ENCODE results near the gene APCDD1L.

APCDD1L gene

DNA sequence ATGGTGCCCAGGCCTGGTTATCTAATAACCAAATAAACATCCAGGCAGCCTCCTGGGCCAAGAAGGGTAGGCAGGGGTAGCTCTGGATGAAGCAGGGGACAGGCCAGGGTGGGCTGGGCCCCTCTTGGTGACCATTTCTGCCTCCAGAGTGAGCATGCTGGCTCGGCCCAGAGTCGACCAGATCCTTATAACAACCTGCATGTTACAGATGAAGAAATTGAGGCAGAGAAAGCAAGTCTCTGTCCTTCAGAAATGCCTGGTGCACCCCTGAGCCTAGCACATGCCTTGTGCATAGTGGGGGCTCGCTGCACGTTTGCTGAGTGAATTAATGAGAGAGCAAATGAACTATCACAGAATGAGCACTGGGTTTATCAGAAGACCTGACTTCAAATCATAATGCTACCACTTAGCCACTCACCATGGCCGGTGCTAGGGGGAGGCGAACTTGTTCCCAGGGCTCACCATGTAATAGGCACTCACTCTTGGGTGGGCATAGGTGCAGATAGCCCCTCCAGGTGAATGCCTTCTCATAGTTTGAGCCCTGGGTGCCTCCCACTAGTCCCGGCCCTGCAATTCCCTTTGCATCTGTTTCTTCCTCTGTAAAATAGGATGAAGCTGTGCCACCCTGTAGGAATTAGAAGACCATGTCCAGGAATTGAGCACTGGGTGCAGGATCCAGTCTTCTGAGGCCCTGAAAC lies 3.8 kb upstream of the APCDD1L start:
- FAIRE-seq (no peak), DNase-seq (ENCODE audit: insufficient read length, low spot score) (no peak)
- no peak for TF ChIP-seq PAX5 (IDR thresholded peaks at IDR 0.05; ENCODE audit: insufficient read depth, low read length, severe bottlenecking)
- no peak for TF ChIP-seq SPI1 (IDR thresholded peaks at IDR 0.05; ENCODE audit: low read depth, low read length)
- no peak for TF ChIP-seq POU2F2 (IDR thresholded peaks at IDR 0.05; ENCODE audit: low read depth, low read length)
- no peak for TF ChIP-seq POLR2A (IDR thresholded peaks at IDR 0.05; ENCODE audit: low read depth, low read length)
- TF ChIP-seq TAF1 (IDR thresholded peaks at IDR 0.05; ENCODE audit: low read depth, low read length), result no peak
- TF ChIP-seq POLR2AphosphoS5 (IDR thresholded peaks at IDR 0.05; ENCODE audit: low read depth, low read length), result no peak

DNA sequence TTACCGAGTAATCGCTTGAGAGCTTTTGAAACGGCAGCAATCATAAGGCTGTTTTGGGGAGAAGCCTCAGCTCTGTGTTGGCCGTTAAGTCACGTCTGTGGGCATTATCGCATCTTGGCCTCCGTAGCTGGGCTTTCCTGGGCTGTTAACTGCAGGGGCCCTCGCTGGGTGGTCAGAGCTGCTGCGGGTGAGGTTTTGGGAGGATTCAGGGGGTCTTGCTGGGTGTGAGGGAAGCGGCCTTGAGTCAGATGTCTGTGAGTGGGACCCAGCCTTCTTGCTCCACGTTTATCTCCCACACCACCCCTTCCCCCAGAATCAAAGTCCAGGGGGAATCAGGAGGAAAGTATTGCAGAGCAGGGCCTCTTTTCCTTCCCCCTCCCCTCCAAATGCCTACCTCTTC lies 3.2 kb upstream of the APCDD1L start:
- DNase-seq (ENCODE audit: insufficient read length, low spot score) (no peak), FAIRE-seq (no peak)
- no peak for TF ChIP-seq SPI1 (IDR thresholded peaks at IDR 0.05; ENCODE audit: low read depth, low read length)
- no peak for TF ChIP-seq TAF1 (IDR thresholded peaks at IDR 0.05; ENCODE audit: low read depth, low read length)
- no peak for TF ChIP-seq POLR2A (IDR thresholded peaks at IDR 0.05; ENCODE audit: low read depth, low read length)
- no peak for TF ChIP-seq POU2F2 (IDR thresholded peaks at IDR 0.05; ENCODE audit: low read depth, low read length)
- no peak for TF ChIP-seq POLR2AphosphoS5 (IDR thresholded peaks at IDR 0.05; ENCODE audit: low read depth, low read length)
- TF ChIP-seq PAX5 (IDR thresholded peaks at IDR 0.05; ENCODE audit: insufficient read depth, low read length, severe bottlenecking), result no peak

DNA sequence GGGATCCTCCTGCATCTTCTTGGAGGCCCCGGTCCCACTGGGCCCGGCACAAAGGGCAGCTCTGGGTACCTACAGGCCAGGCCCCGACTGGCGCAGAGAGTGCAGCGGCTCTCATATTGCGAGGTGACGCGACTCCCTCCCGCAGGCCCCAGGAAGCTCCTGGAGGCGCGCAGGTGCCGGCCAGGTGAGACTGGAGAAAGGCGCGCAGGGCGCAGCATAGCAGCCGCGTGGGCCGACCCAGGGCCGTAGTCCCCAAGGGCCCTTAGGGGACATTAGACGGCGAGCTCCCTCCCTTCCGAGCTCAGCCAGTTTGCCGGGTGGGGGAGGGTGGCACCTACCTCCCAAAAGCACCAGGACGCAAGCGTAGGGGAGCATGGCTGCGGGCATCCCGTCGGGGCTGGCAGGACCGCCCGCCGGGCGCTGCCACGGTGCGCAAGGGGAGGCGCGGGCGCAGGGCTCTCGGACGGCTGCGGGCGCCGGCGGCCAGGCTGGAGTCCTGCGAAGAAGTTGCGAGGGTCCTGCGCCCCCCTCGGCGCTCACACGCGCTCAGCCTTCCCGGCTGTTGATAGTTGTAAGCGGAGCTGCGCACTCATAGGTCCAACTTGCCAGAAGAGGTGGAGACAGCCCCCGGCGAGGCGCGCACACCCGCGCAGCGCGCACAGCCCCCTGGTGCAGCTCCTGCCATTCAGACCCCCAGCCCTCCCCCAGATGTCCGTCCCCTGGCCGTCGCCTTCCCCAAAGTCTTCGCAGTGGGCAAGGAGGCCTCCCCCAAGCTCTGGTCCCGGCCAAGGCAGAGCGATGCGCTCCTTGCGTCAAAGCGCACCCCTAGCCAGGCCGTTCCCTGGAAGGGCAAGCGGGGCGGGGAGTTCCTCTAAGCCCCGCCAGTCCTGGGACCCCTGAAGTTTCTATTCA lies 622 bp downstream of the APCDD1L start:
- FAIRE-seq, result no peak
- DNase-seq (ENCODE audit: insufficient read length, low spot score), result no peak
- no peak for TF ChIP-seq TAF1 (IDR thresholded peaks at IDR 0.05; ENCODE audit: low read depth, low read length)
- TF ChIP-seq SPI1 (IDR thresholded peaks at IDR 0.05; ENCODE audit: low read depth, low read length), result no peak
- no peak for TF ChIP-seq POU2F2 (IDR thresholded peaks at IDR 0.05; ENCODE audit: low read depth, low read length)
- no peak for TF ChIP-seq POLR2AphosphoS5 (IDR thresholded peaks at IDR 0.05; ENCODE audit: low read depth, low read length)
- TF ChIP-seq PAX5 (IDR thresholded peaks at IDR 0.05; ENCODE audit: insufficient read depth, low read length, severe bottlenecking), result no peak
- no peak for TF ChIP-seq POLR2A (IDR thresholded peaks at IDR 0.05; ENCODE audit: low read depth, low read length)

DNA sequence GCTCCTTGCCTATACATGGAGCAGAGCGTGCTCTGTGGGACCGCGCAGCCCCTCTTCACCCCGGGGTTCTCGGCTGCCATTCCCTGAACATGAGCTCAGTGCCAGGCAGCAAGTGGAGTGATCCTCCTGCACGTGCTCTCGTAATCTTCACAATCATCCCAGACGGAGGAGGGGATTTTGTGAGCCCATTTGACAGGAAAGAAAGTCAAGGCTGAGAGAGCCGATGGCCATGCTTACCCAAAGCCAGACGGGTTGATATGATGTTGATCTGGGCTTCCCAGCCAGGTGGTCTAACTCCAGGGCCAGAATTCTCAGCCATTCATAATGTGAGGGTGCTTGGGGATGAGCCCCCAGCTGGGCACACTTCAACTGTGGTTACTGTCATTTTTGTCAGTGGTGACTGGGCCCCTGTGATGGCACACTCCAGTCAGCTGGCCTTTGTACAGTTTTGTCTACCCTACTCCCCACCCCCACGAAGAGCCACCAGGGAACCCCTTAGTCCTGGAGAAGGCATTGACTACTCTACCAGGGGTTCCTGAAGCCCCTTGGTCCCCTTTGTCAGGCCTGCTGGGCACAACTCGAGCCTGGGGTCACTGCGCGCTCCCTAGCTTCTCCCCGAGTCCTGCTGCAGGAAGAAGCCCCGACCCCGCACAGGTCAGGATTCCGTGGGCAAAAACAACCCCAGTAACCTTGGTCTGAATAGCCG lies 1.5 kb downstream of the APCDD1L start:
- FAIRE-seq, result no peak

DNA sequence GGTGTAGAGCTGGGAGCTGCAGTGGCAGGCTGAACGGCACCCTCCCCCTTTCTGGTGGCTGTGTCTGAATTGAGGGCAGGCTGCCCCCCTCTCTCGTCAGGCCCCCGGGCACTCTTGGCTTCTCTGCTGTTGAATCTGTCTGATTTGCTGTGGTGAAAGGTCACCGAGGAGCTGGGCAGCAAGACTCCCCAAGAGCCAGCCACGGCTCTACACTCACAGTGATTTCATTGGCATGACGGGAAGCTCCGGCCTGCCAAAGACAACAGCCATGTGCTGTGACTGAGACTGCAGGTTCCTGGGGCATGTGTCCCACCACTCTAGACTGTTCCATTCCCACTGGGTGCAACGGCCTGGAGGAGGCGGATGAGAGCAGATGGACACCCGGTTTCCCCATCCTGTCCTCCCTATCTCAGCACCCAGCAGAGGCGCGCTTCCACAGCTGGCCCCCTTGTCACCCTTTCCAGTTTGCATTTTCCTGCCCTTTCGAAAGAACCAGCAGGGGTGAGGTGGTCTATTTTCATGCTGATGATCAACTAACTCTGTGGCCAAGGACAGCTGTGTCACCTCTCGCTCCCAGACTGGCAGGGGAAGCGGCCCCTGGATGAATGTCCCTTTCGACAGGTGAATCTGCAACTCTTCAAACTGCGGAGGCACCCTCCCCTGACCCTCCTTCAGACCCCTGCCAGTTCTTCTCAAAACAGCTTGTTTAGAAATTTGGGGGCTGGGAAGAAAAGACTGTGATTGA lies 2.2 kb downstream of the APCDD1L start:
- DNase-seq (ENCODE audit: insufficient read length, low spot score), result no peak
- FAIRE-seq, result no peak
- TF ChIP-seq SPI1 (IDR thresholded peaks at IDR 0.05; ENCODE audit: low read depth, low read length) (no peak), TAF1 (IDR thresholded peaks at IDR 0.05; ENCODE audit: low read depth, low read length) (no peak), POLR2AphosphoS5 (IDR thresholded peaks at IDR 0.05; ENCODE audit: low read depth, low read length) (no peak), PAX5 (IDR thresholded peaks at IDR 0.05; ENCODE audit: insufficient read depth, low read length, severe bottlenecking) (no peak), POLR2A (IDR thresholded peaks at IDR 0.05; ENCODE audit: low read depth, low read length) (no peak), POU2F2 (IDR thresholded peaks at IDR 0.05; ENCODE audit: low read depth, low read length) (no peak)

More for the DNA sequence above, 1.5 kb downstream of the APCDD1L start:
- TF ChIP-seq POLR2AphosphoS5 (IDR thresholded peaks at IDR 0.05; ENCODE audit: low read depth, low read length), result no peak
- TF ChIP-seq SPI1 (IDR thresholded peaks at IDR 0.05; ENCODE audit: low read depth, low read length), result no peak
- no peak for TF ChIP-seq POLR2A (IDR thresholded peaks at IDR 0.05; ENCODE audit: low read depth, low read length)
- TF ChIP-seq POU2F2 (IDR thresholded peaks at IDR 0.05; ENCODE audit: low read depth, low read length), result no peak
- no peak for TF ChIP-seq TAF1 (IDR thresholded peaks at IDR 0.05; ENCODE audit: low read depth, low read length)
- TF ChIP-seq PAX5 (IDR thresholded peaks at IDR 0.05; ENCODE audit: insufficient read depth, low read length, severe bottlenecking), result no peak
- DNase-seq (ENCODE audit: insufficient read length, low spot score), result no peak

DNA sequence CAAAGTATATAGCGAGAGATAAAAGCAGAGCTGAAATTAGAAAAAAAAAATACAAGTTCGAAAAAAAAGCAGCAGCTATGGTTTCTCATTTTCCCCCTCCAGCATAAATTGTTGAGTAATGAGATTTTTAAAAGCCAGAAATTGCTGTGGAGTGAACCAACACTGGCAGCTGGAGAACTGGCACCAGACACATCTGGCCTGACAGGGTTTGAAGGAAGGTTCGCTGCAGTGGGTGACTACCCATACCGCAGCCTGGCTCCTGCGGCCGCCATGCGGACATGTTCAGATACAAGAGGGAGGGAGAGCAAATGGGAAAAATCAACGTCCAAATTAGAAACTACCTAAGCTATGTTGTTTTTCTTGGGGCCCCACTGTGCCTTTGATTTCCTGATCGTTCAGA lies 3.3 kb downstream of the APCDD1L start:
- FAIRE-seq (no peak), DNase-seq (ENCODE audit: insufficient read length, low spot score) (no peak)
- TF ChIP-seq POLR2A (IDR thresholded peaks at IDR 0.05; ENCODE audit: low read depth, low read length), result no peak
- no peak for TF ChIP-seq SPI1 (IDR thresholded peaks at IDR 0.05; ENCODE audit: low read depth, low read length)
- TF ChIP-seq TAF1 (IDR thresholded peaks at IDR 0.05; ENCODE audit: low read depth, low read length), result no peak
- TF ChIP-seq POU2F2 (IDR thresholded peaks at IDR 0.05; ENCODE audit: low read depth, low read length), result no peak
- no peak for TF ChIP-seq PAX5 (IDR thresholded peaks at IDR 0.05; ENCODE audit: insufficient read depth, low read length, severe bottlenecking)
- TF ChIP-seq POLR2AphosphoS5 (IDR thresholded peaks at IDR 0.05; ENCODE audit: low read depth, low read length), result no peak

DNA sequence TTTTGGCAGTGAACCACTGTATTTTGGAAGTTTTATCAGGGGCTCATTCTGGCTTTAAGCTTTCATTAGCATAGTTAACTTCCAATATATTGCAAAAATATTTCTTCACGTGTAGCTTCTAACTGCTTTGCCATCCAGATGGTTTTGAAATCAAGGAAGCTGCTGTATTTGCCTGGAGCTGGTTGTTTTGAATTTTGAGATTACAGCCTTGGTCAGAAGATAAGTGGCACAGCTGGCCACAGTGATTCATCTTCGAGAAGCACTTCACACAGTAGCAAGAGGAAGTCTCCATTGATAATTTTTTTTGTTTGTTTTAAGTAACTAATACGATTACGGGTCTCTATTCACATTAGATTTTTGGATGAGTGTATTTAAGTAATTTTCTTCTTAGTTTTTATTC lies 3.8 kb downstream of the APCDD1L start:
- TF ChIP-seq PAX5 (IDR thresholded peaks at IDR 0.05; ENCODE audit: insufficient read depth, low read length, severe bottlenecking) (no peak), TAF1 (IDR thresholded peaks at IDR 0.05; ENCODE audit: low read depth, low read length) (no peak), POLR2A (IDR thresholded peaks at IDR 0.05; ENCODE audit: low read depth, low read length) (no peak), SPI1 (IDR thresholded peaks at IDR 0.05; ENCODE audit: low read depth, low read length) (no peak), POU2F2 (IDR thresholded peaks at IDR 0.05; ENCODE audit: low read depth, low read length) (no peak), POLR2AphosphoS5 (IDR thresholded peaks at IDR 0.05; ENCODE audit: low read depth, low read length) (no peak)
- FAIRE-seq (no peak), DNase-seq (ENCODE audit: insufficient read length, low spot score) (no peak)

DNA sequence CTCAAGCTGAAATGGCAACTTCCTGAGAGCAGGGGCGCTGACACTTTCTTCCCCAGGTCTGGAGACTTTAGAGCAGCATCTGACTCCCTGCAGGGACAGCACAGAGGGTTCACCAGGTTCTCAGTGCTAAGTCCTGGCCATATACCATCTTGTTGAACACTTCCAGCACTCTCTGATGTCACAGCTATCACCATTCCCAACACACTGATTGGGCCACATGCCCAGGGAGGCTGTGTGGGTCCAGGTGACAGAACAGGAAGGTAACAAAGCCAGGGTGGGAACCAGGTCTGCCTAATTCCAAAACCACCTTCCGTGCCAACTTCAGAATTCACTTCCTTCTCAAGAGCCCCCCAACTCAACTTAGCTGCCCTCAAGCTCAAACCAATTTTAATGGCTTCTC lies 4.3 kb downstream of the APCDD1L start:
- DNase-seq (ENCODE audit: insufficient read length, low spot score) (no peak), FAIRE-seq (no peak)
- no peak for TF ChIP-seq SPI1 (IDR thresholded peaks at IDR 0.05; ENCODE audit: low read depth, low read length)
- no peak for TF ChIP-seq POLR2AphosphoS5 (IDR thresholded peaks at IDR 0.05; ENCODE audit: low read depth, low read length)
- no peak for TF ChIP-seq POU2F2 (IDR thresholded peaks at IDR 0.05; ENCODE audit: low read depth, low read length)
- no peak for TF ChIP-seq TAF1 (IDR thresholded peaks at IDR 0.05; ENCODE audit: low read depth, low read length)

Data from GM12891 (cell line).